H1 (cell line): ENCODE measurements around the gene EPS8L1. TPM values are rescaled to one million over a fixed set of nuclear protein-coding genes. Genes with fewer than 3 reads are reported as not detected.

Source experiments
- CTCF ChIA-PET: fragments of 300-600 bp; sonication (Branson Sonifier 250); formaldehyde crosslinking; loops from one replicate; lab custom pipeline; 2021; ENCODE audit not compliant: partially characterized antibody; lab: Charles Lee
- POLR2A ChIA-PET: fragments of 300-600 bp; sonication (Branson Sonifier 250); formaldehyde crosslinking; loops from one replicate; lab custom pipeline; 2021; ENCODE audit warnings: inconsistent platforms; ENCODE audit not compliant: partially characterized antibody; lab: Charles Lee
- DNase-seq, 2 experiments: peaks; one replicate each; pipeline versions ENCODE4 v3.0.0 to v3.0.0-alpha.2; 2010 to 2022; ENCODE audit warnings: low spot score in 2 of 2, low read depth in 1 of 2, mixed read lengths in 1 of 2
- FAIRE-seq: peaks from 2 replicates; lab custom pipeline; 2011; peaks lifted over from hg19 to GRCh38; lab: Jason Lieb, UNC
- H2AFZ ChIP-seq: 2 replicates; pipeline ENCODE4 v1.8.1; 2012; ENCODE audit warnings: low read length, inconsistent platforms
- H2AK5ac ChIP-seq: 2 replicates; pipeline ENCODE4 v1.6.1; 2013; ENCODE audit warnings: low read depth, low read length
- H2BK120ac ChIP-seq: replicated peaks from 2 replicates; pipeline ENCODE3; 2013; ENCODE audit warnings: low read depth, low read length, inconsistent platforms
- H2BK12ac ChIP-seq: 2 replicates; pipeline ENCODE4 v1.6.1; 2013; ENCODE audit warnings: low read depth, low read length
- H2BK15ac ChIP-seq: 2 replicates; pipeline ENCODE4 v1.6.1; 2013; ENCODE audit warnings: low read length
- H2BK20ac ChIP-seq: 2 replicates; pipeline ENCODE4 v1.6.1; 2013; ENCODE audit warnings: low read length
- H2BK5ac ChIP-seq: 2 replicates; pipeline ENCODE4 v1.6.1; 2013; ENCODE audit warnings: low read depth, low read length
- H3K14ac ChIP-seq: 2 replicates; pipeline ENCODE4 v1.6.1; 2013; ENCODE audit warnings: inconsistent platforms; ENCODE audit not compliant: insufficient read length
- H3K18ac ChIP-seq: 2 replicates; pipeline ENCODE4 v1.6.1; 2013; ENCODE audit warnings: low read length; ENCODE audit errors: extremely low read depth
- H3K23ac ChIP-seq: 2 replicates; pipeline ENCODE4 v1.6.1; 2013; ENCODE audit warnings: inconsistent platforms; ENCODE audit not compliant: insufficient read length
- H3K23me2 ChIP-seq: 2 replicates; pipeline ENCODE4 v1.6.1; 2013; ENCODE audit warnings: low read depth, low read length
- H3K27ac ChIP-seq: 2 replicates; pipeline ENCODE4 v1.6.1; 2011; ENCODE audit warnings: low read depth, low read length, inconsistent platforms
- H3K27me3 ChIP-seq, 4 experiments: replicated peaks in 1 of 4; 1 replicate in 1 of 4; 2 replicates in 3 of 4; pipeline versions ENCODE4 v1.6.1 to v1.8.1; 2011 to 2013; ENCODE audit warnings: low read length in 3 of 4, mild to moderate bottlenecking in 3 of 4, inconsistent platforms in 2 of 4, mixed read lengths in 2 of 4, moderate library complexity in 1 of 4; ENCODE audit not compliant: control insufficient read depth in 3 of 4, insufficient read depth in 3 of 4; ENCODE audit errors: extremely low read depth in 1 of 4
- H3K36me3 ChIP-seq, 4 experiments: 2 replicates each; pipeline versions ENCODE4 v1.6.1 to v1.8.1; 2011 to 2013; ENCODE audit warnings: mild to moderate bottlenecking in 4 of 4, low read length in 3 of 4, moderate library complexity in 2 of 4, control low read depth in 1 of 4, inconsistent platforms in 1 of 4; ENCODE audit not compliant: insufficient read depth in 4 of 4, control insufficient read depth in 2 of 4
- H3K4ac ChIP-seq: replicated peaks from 2 replicates; pipeline ENCODE3; 2013; ENCODE audit warnings: low read length, low read depth, mixed read lengths, inconsistent platforms; ENCODE audit not compliant: insufficient read length
- H3K4me1 ChIP-seq, 4 experiments: replicated peaks in 1 of 4; 1 replicate in 1 of 4; 2 replicates in 3 of 4; pipeline versions ENCODE4 v1.6.1 to v1.8.1; 2011 to 2013; ENCODE audit warnings: low read length in 3 of 4, inconsistent platforms in 2 of 4, mixed read lengths in 1 of 4; ENCODE audit not compliant: insufficient read depth in 4 of 4, control insufficient read depth in 3 of 4
- H3K4me2 ChIP-seq, 2 experiments: 2 replicates each; pipeline versions ENCODE4 v1.6.1 to v1.8.1; 2011 to 2013; ENCODE audit warnings: low read depth in 2 of 2, low read length in 2 of 2, control low read depth in 1 of 2, inconsistent platforms in 1 of 2, mild to moderate bottlenecking in 1 of 2; ENCODE audit not compliant: insufficient read depth in 1 of 2
- H3K4me3 ChIP-seq, 4 experiments: fragments of 200-600, 300-600 bp in 1 of 4; sonication (generic), shearing (Covaris generic), sonication (Bioruptor Twin) in 1 of 4; 2 replicates each; pipeline versions ENCODE4 v1.5.1 to v1.8.1; 2011 to 2016; ENCODE audit warnings: low read length in 4 of 4, low read depth in 3 of 4, control low read depth in 2 of 4, inconsistent platforms in 2 of 4, mild to moderate bottlenecking in 2 of 4, mixed read lengths in 1 of 4, moderate library complexity in 1 of 4; ENCODE audit not compliant: insufficient read depth in 2 of 4; ENCODE audit errors: extremely low read depth in 1 of 4
- H3K56ac ChIP-seq: replicated peaks from 2 replicates; pipeline ENCODE3; 2013; ENCODE audit warnings: low read depth, mild to moderate bottlenecking, mixed read lengths, low read length, inconsistent platforms; ENCODE audit not compliant: insufficient read length
- H3K79me1 ChIP-seq: 2 replicates; pipeline ENCODE4 v1.6.1; 2013; ENCODE audit warnings: low read depth, low read length, control low read depth
- H3K79me2 ChIP-seq, 2 experiments: 2 replicates each; pipeline versions ENCODE4 v1.6.1 to v1.8.1; 2012 to 2013; ENCODE audit warnings: low read length in 2 of 2, mild to moderate bottlenecking in 2 of 2, inconsistent platforms in 1 of 2; ENCODE audit not compliant: insufficient read depth in 2 of 2, control insufficient read depth in 1 of 2
- H3K9ac ChIP-seq, 4 experiments: replicated peaks in 1 of 4; 1 replicate in 1 of 4; 2 replicates in 3 of 4; pipeline versions ENCODE4 v1.6.1 to v1.8.1; 2011 to 2013; ENCODE audit warnings: low read depth in 3 of 4, low read length in 3 of 4, control low read depth in 2 of 4, mild to moderate bottlenecking in 2 of 4, moderate library complexity in 2 of 4, inconsistent platforms in 1 of 4; ENCODE audit errors: extremely low read depth in 1 of 4
- H3K9me3 ChIP-seq, 2 experiments: 2 replicates each; pipeline versions ENCODE4 v1.6.1 to v1.8.1; 2012 to 2013; ENCODE audit warnings: mild to moderate bottlenecking in 2 of 2, moderate library complexity in 2 of 2, control low read depth in 1 of 2, inconsistent platforms in 1 of 2, low read depth in 1 of 2, low read length in 1 of 2, mixed read lengths in 1 of 2; ENCODE audit not compliant: insufficient read depth in 2 of 2
- H4K20me1 ChIP-seq, 2 experiments: replicated peaks in 1 of 2; 2 replicates each; pipeline versions ENCODE3 to v1.8.1; 2011 to 2013; ENCODE audit warnings: inconsistent platforms in 2 of 2, low read length in 2 of 2, mild to moderate bottlenecking in 1 of 2; ENCODE audit not compliant: insufficient read depth in 2 of 2, control insufficient read depth in 1 of 2
- H4K5ac ChIP-seq: 2 replicates; pipeline ENCODE4 v1.6.1; 2013; ENCODE audit warnings: low read length, low read depth, mixed read lengths, inconsistent platforms; ENCODE audit not compliant: insufficient read length
- H4K8ac ChIP-seq: 2 replicates; pipeline ENCODE4 v1.8.0; 2013; ENCODE audit warnings: mild to moderate bottlenecking, moderate library complexity, low read length, inconsistent platforms; ENCODE audit not compliant: insufficient read depth; ENCODE audit errors: extremely low read depth
- H4K91ac ChIP-seq: replicated peaks from 2 replicates; pipeline ENCODE3; 2013; ENCODE audit warnings: low read length, mixed read lengths, inconsistent platforms; ENCODE audit not compliant: insufficient read length
- BCL11A ChIP-seq, 2 experiments: IDR thresholded peaks; one replicate each; pipeline ENCODE4 v1.6.1; 2011; ENCODE audit warnings: low read depth in 2 of 2, low read length in 2 of 2, mild to moderate bottlenecking in 2 of 2
- CBX5 ChIP-seq: fragments of 300-800, 300-1000 bp; sonication (generic); IDR thresholded peaks from 2 replicates; pipeline ENCODE4 v1.7.1; 2016; ENCODE audit warnings: antibody characterized with exemption, low read length, low read depth
- FOSL1 ChIP-seq: IDR thresholded peaks from 2 replicates; pipeline ENCODE4 v1.6.1; 2011; ENCODE audit warnings: mild to moderate bottlenecking, low read depth, low read length, moderate library complexity; ENCODE audit not compliant: insufficient read depth
- KDM4A ChIP-seq: IDR thresholded peaks from one replicate; pipeline ENCODE4 v1.7.1; 2012; ENCODE audit warnings: low read depth, mild to moderate bottlenecking, moderate library complexity, low read length, inconsistent platforms; ENCODE audit not compliant: severe bottlenecking
- POLR2A ChIP-seq, 2 experiments: IDR thresholded peaks; 1 replicate in 1 of 2; 2 replicates in 1 of 2; pipeline ENCODE4 v1.6.1; 2011; ENCODE audit warnings: low read depth in 2 of 2, low read length in 2 of 2, mild to moderate bottlenecking in 2 of 2; ENCODE audit errors: control extremely low read depth in 1 of 2
- POU5F1 ChIP-seq: IDR thresholded peaks from 2 replicates; pipeline ENCODE4 v1.6.1; 2011; ENCODE audit warnings: low read depth, mild to moderate bottlenecking, low read length, moderate library complexity
- SIN3A ChIP-seq, 2 experiments: IDR thresholded peaks in 1 of 2; conservative IDR thresholded peaks in 1 of 2; 2 replicates each; pipeline ENCODE4 v1.6.1; 2011 to 2012; ENCODE audit warnings: low read length in 2 of 2, improper control_type of control experiment in 1 of 2, low read depth in 1 of 2, mild to moderate bottlenecking in 1 of 2
- SP2 ChIP-seq: IDR thresholded peaks from 2 replicates; pipeline ENCODE4 v1.6.1; 2012; ENCODE audit warnings: mild to moderate bottlenecking, low read length, inconsistent platforms
- SUZ12 ChIP-seq: fragments of 200-600 bp; sonication (generic); IDR thresholded peaks from 2 replicates; pipeline ENCODE4 v1.6.1; 2012; ENCODE audit warnings: mild to moderate bottlenecking, inconsistent platforms, low read length, moderate library complexity, mixed read lengths
- TAF1 ChIP-seq: IDR thresholded peaks from 2 replicates; pipeline ENCODE4 v1.6.1; 2011; ENCODE audit warnings: mild to moderate bottlenecking, low read depth, low read length
- TAF7 ChIP-seq: optimal IDR thresholded peaks from 2 replicates; pipeline ENCODE3; 2011; ENCODE audit warnings: low read depth, mild to moderate bottlenecking, inconsistent platforms, low read length, moderate library complexity, borderline replicate concordance
- TBP ChIP-seq: IDR thresholded peaks from 2 replicates; pipeline ENCODE4 v1.6.1; 2011; ENCODE audit warnings: low read depth, low read length, improper control_type of control experiment
- TCF12 ChIP-seq: IDR thresholded peaks from 2 replicates; pipeline ENCODE4 v1.6.1; 2011; ENCODE audit warnings: low read depth, mild to moderate bottlenecking, low read length
- TEAD4 ChIP-seq: IDR thresholded peaks from 2 replicates; pipeline ENCODE4 v1.6.1; 2012; ENCODE audit warnings: low read depth, low read length, inconsistent platforms, mixed read lengths
- YY1 ChIP-seq: IDR thresholded peaks from 2 replicates; pipeline ENCODE4 v1.6.1; 2011; ENCODE audit warnings: low read depth, mild to moderate bottlenecking, low read length
- WGBS, 2 experiments: shearing (Covaris generic) in 1 of 2; methylation state at CpG; one replicate each; pipeline versions ENCODE4 v1.1.6 to v1.1.7; 2013 to 2015; ENCODE audit warnings: low lambda C conversion rate in 2 of 2, mixed read lengths in 2 of 2, inconsistent platforms in 1 of 2, low coverage in 1 of 2, missing lambda C conversion rate in 1 of 2; ENCODE audit not compliant: insufficient replicate concordance in 2 of 2, insufficient coverage in 1 of 2, insufficient read length in 1 of 2; ENCODE audit errors: extremely low coverage in 1 of 2, missing lambda C conversion rate in 1 of 2; 5-methylcytosine and 5-hydroxymethylcytosine counted together
- polyA plus RNA-seq, 7 experiments: library from polyadenylated mRNA; depleted of rRNA in 3 of 7; stranded (reverse) in 5 of 7; unstranded in 2 of 7; fragments of >200 nt in 5 of 7; fragments of 200-250 nt in 2 of 7; gene quantifications; 1 replicate in 5 of 7; 2 replicates in 1 of 7; 4 replicates in 1 of 7; pipeline versions ENCODE4 v1.2.1 to v1.2.3, GENCODE V29; 2011 to 2013; ENCODE audit warnings: missing spikeins in 2 of 7, mixed read lengths in 2 of 7
- total RNA-seq: library from RNA; stranded (reverse); fragmentation: NEBNext Ultra II Directional; extraction: Animal tissue kit (Norgen Biotek cat#: 25700); gene quantifications from 2 replicates; pipeline ENCODE4 v1.2.1, GENCODE V29; 2021

EPS8L1 gene
- total and polyA plus RNA-seq, 2 of the 8 experiments (the other 6 are each of a cell fraction or from before 2014, with no cell fraction given) = 19.8 to 30.2 TPM

DNA sequence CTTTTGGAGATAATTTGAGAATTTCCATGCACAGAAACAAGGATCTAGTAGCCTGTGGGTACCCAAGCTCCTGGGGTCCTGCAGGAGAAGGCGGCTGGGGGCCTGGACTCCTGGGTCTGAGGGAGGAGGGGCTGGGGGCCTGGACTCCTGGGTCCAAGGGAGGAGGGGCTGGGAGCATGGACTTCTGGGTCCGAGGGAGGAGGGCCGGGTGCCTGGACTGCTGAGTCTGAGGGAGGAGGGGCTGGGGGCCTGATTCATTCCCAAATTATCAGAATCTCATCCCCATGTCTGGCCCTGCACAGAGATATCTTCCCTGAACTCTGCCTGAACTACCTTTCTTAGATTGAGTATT, 12.2 kb upstream of the EPS8L1 start:
- Histone ChIP-seq H3K56ac (no peak overlapping the region), H4K5ac (no peak overlapping the region), H3K23me2 (peaks cover 2% of the 10 kb centered on the region; the same call in 1 of the 2 replicates), H2BK20ac (no peak overlapping the region), H3K4ac (no peak overlapping the region), H3K79me1 (peaks cover 4% of the 10 kb centered on the region; the same call in 1 of the 2 replicates), H3K4me2 (no peak overlapping the region), H3K9me3 (no peaks in the 10 kb centered on the region; a peak in 1 of 4 replicates), H2AK5ac (no peak overlapping the region), H2BK12ac (0 out of 2 replicates have a peak overlapping the region, but pooled peaks have one; percentile 68), H3K4me3 (peak overlapping the region in 1 of 4 experiments; percentile 23; a peak in 1 of 8 replicates), H3K27ac (no peak overlapping the region), H4K20me1 (peaks cover 0 to 8% of the 10 kb centered on the region in 2 experiments), H2BK5ac (no peak overlapping the region), H3K79me2 (0 out of 4 replicates have a peak, but pooled peaks cover 0 to 5% of the 10 kb centered on the region in 2 experiments), H3K36me3 (peaks cover 0 to 6% (median 3%) of the 10 kb centered on the region in 4 experiments; a peak in 4 of 8 replicates), H3K18ac (no peak overlapping the region)
- CTCF ChIA-PET = interaction anchor here (1.2 to 1.4 kb wide), 2 partner anchors 23 to 182 kb away, joined by 3 to 4 read pairs; no protein-coding TSS in a partner anchor
- no peak for FAIRE-seq
- DNase-seq = no peak
- no peak for TF ChIP-seq TEAD4
- no peak for TF ChIP-seq BCL11A (IDR thresholded peaks at IDR 0.05; ENCODE audit: low read depth in 2 of 2, low read length in 2 of 2)
- no peak for TF ChIP-seq TBP
- no peak for TF ChIP-seq YY1
- TF ChIP-seq CBX5 = no peak
- TF ChIP-seq SIN3A (conservative IDR thresholded peaks at IDR 0.05 in 1 of 2, IDR thresholded peaks at IDR 0.05 in 1 of 2; ENCODE audit: low read depth in 1 of 2, low read length in 2 of 2) = no peak
- no peak for TF ChIP-seq KDM4A
- TF ChIP-seq SUZ12 = no peak
- TF ChIP-seq TAF1 = no peak
- no peak for TF ChIP-seq TCF12
- no peak for TF ChIP-seq FOSL1
- no peak for TF ChIP-seq POLR2A (IDR thresholded peaks at IDR 0.05; ENCODE audit: control extremely low read depth in 1 of 2, low read depth in 2 of 2, low read length in 2 of 2)
- no peak for TF ChIP-seq TAF7
- TF ChIP-seq POU5F1 = no peak
- no peak for TF ChIP-seq SP2
- TF ChIP-seq, all 59 proteins: peak for 0
- no peak overlapping the region for H3K23ac ChIP-seq
- no peak overlapping the region for H3K9ac ChIP-seq
- H3K27me3 ChIP-seq = peaks cover 10 to 40% (median 33%) of the 10 kb centered on the region in 4 experiments
- no peak overlapping the region for H2AFZ ChIP-seq
- H4K8ac ChIP-seq = no peak overlapping the region
- no peak overlapping the region for H3K14ac ChIP-seq
- peaks cover 0 to 4% (median 2%) of the 10 kb centered on the region in 4 experiments; a peak in 4 of 7 replicates for H3K4me1 ChIP-seq
- H4K91ac ChIP-seq = no peak overlapping the region
- H2BK15ac ChIP-seq = no peak overlapping the region
- 76% methylated on average over 2 of the region's 3 CpGs; no CpG with 5 or more reads in 1 of the 2 experiments for WGBS, 2 experiments
- no peak overlapping the region for H2BK120ac ChIP-seq
- POLR2A ChIA-PET = interaction anchor here (0.7 to 1.2 kb wide), 2 partner anchors 11 to 182 kb away, joined by 4 read pairs; no protein-coding TSS in a partner anchor
